Measurements from ENCODE around the gene ZNF586. TPM values are rescaled to one million over a fixed set of nuclear protein-coding genes. Genes with fewer than 3 reads are reported as not detected.
A peak's percentile ranks its signal among the peaks of the same experiment; 100 is the strongest.
"Not testable (repeated sequence)": the region's sequence is repeated elsewhere in the genome, so short reads cannot be mapped to it uniquely, and the experiment has no call there.

The ZNF586 gene
- total RNA-seq, 1 experiment from 2014 or later: 14.2 TPM

GRCh38 chr19:57823155-57823554 is 53.7 kb downstream of the ZNF586 start:
- not testable (repeated sequence) for DNase-seq (ENCODE audit: low read depth)

- not testable (repeated sequence) for DNase-seq (ENCODE audit: low read depth)
Measured at GRCh38 chr19:57823608-57824007, 54.1 kb downstream of the ZNF586 start.

GRCh38 chr19:57825511-57825910 is 56.0 kb downstream of the ZNF586 start:
- DNase-seq (ENCODE audit: low read depth): no peak

- DNase-seq (ENCODE audit: low read depth): no peak
Measured at GRCh38 chr19:57829316-57829715, 59.8 kb downstream of the ZNF586 start.

- DNase-seq (ENCODE audit: low read depth): peak; percentile 25
Measured at GRCh38 chr19:57830071-57830602, 60.7 kb downstream of the ZNF586 start, which contains the start of gene ZNF587B. Gene ZNF587B, plus strand, starts transcription at chr19:57830299. Its CDS starts 230 bp downstream, at chr19:57830529.

Other genes starting within 250 kb of the ZNF586 start
- 5.6 and 7.5 TPM in 2 replicates for gene ZNF549, start 242.3 kb upstream of the ZNF586 start, total RNA-seq (2014; rRNA removed; shearing (Covaris generic))
- gene ZNF550, start 209.8 kb upstream of the ZNF586 start, total RNA-seq (2014; rRNA removed; shearing (Covaris generic)): 9.4 and 14.0 TPM in 2 replicates
- gene ZNF416, start 190.8 kb upstream of the ZNF586 start, total RNA-seq (2014; rRNA removed; shearing (Covaris generic)): 5.0 and 6.9 TPM in 2 replicates
- 10.3 and 12.3 TPM in 2 replicates for gene ZIK1, start 185.5 kb upstream of the ZNF586 start, total RNA-seq (2014; rRNA removed; shearing (Covaris generic))
- 7.4 and 17.4 TPM in 2 replicates for gene ZNF530, start 169.8 kb upstream of the ZNF586 start, total RNA-seq (2014; rRNA removed; shearing (Covaris generic))
- gene ZNF134, start 155.4 kb upstream of the ZNF586 start, total RNA-seq (2014; rRNA removed; shearing (Covaris generic)): 16.5 and 17.6 TPM in 2 replicates
- 12.2 and 13.1 TPM in 2 replicates for gene ZNF211, start 136.5 kb upstream of the ZNF586 start, total RNA-seq (2014; rRNA removed; shearing (Covaris generic))
- not detected in 2 replicates for gene ZSCAN4, start 100.7 kb upstream of the ZNF586 start, total RNA-seq (2014; rRNA removed; shearing (Covaris generic))
- gene ZNF551, start 87.7 kb upstream of the ZNF586 start, total RNA-seq (2014; rRNA removed; shearing (Covaris generic)): 7.0 and 13.1 TPM in 2 replicates
- not detected in 2 replicates for gene ZNF154, start 60.5 kb upstream of the ZNF586 start, total RNA-seq (2014; rRNA removed; shearing (Covaris generic))
- 1.9 and 5.4 TPM in 2 replicates for gene ZNF671, start 42.1 kb upstream of the ZNF586 start, total RNA-seq (2014; rRNA removed; shearing (Covaris generic))
- gene ZNF776, start 22.9 kb upstream of the ZNF586 start, total RNA-seq (2014; rRNA removed; shearing (Covaris generic)): 11.4 and 12.8 TPM in 2 replicates
- 0.69 and 0.84 TPM in 2 replicates for gene ZNF552, start 45.2 kb downstream of the ZNF586 start, total RNA-seq (2014; rRNA removed; shearing (Covaris generic))
- 8.3 and 8.5 TPM in 2 replicates for gene ZNF587B, start 60.6 kb downstream of the ZNF586 start, total RNA-seq (2014; rRNA removed; shearing (Covaris generic))
- 6.5 and 19.6 TPM in 2 replicates for gene ZNF587, start 80.2 kb downstream of the ZNF586 start, total RNA-seq (2014; rRNA removed; shearing (Covaris generic))
- 0.64 and 2.2 TPM in 2 replicates for gene ZNF814, start 119.4 kb downstream of the ZNF586 start, total RNA-seq (2014; rRNA removed; shearing (Covaris generic))
- gene ZNF417, start 146.9 kb downstream of the ZNF586 start, total RNA-seq (2014; rRNA removed; shearing (Covaris generic)): 11.2 and 11.6 TPM in 2 replicates
- 6.6 and 7.0 TPM in 2 replicates for gene ZNF418, start 165.7 kb downstream of the ZNF586 start, total RNA-seq (2014; rRNA removed; shearing (Covaris generic))
- 4.8 and 6.7 TPM in 2 replicates for gene ZNF256, start 178.0 kb downstream of the ZNF586 start, total RNA-seq (2014; rRNA removed; shearing (Covaris generic))
- gene C19orf18, start 204.9 kb downstream of the ZNF586 start, total RNA-seq (2014; rRNA removed; shearing (Covaris generic)): not detected in 2 replicates
- 13.2 and 13.4 TPM in 2 replicates for gene ZNF606, start 233.1 kb downstream of the ZNF586 start, total RNA-seq (2014; rRNA removed; shearing (Covaris generic))

Measured in M059J (cell line).